ENCODE data around the gene GSTM3. TPM values are rescaled to one million over a fixed set of nuclear protein-coding genes. Genes with fewer than 3 reads are reported as not detected.
A peak's percentile ranks its signal among the peaks of the same experiment; 100 is the strongest.
"Not testable (repeated sequence)": the region's sequence is repeated elsewhere in the genome, so short reads cannot be mapped to it uniquely, and the experiment has no call there.

Gene GSTM3
- total RNA-seq, 2 donors from 2014 or later = 4.1 to 8.7 TPM

DNA sequence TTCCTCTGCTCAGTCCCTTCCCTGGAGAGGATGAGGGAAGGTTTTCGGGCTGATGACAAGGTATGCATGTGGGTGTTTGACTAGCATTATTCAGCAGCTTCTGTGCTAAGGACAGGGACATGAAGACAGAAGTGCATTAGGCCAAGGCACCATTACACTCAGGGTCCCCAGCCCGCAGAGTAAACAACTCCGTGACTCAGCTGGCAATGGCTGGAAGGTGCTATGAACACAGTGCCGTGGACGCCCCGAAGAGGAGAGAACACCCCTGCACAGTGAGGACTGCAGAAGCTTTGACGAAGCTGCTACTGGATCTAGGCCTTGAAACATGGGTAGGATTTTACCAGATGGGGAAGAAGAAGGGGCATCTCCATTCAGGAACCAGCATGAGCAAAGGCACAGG, 36.6 kb upstream of the GSTM3 start:
- ATAC-seq = no peak
- intact Hi-C loops (cut with DNase I, micrococcal nuclease) = loop anchor here (2.0 to 10.0 kb wide), 3 partner anchors 133 to 205 kb away; partner anchors contain the start of gene AHCYL1 (in 1 of the 2)

DNA sequence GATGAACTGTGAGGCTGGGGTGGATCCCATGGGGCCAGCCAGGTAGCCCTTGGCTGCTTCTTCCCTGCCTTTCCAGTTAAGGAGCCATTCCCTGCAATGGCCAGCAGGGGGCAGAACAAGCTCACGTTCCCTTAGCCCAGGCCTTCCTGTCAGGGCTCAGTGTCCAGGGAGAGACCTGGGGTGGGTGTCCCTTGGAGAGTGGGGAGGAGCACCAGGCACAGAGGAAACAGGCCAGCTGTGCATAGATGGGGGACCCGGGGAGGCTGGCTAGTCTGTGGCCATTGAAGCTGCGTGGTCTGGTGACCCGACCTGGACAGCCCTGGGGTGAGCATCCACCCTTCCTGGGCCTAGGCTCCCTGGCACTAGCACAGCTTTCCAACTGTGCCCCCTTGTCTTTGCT, 36.1 kb upstream of the GSTM3 start:
- intact Hi-C loops (cut with DNase I, micrococcal nuclease) = loop anchor here (2.0 to 10.0 kb wide), 3 partner anchors 132 to 206 kb away; partner anchors contain the start of gene AHCYL1 (in 1 of the 2)
- peak; percentile 69 to 81 for DNase-seq

More for the DNA sequence above, 36.6 kb upstream of the GSTM3 start:
- peak; percentile 8 to 17 for DNase-seq

DNA sequence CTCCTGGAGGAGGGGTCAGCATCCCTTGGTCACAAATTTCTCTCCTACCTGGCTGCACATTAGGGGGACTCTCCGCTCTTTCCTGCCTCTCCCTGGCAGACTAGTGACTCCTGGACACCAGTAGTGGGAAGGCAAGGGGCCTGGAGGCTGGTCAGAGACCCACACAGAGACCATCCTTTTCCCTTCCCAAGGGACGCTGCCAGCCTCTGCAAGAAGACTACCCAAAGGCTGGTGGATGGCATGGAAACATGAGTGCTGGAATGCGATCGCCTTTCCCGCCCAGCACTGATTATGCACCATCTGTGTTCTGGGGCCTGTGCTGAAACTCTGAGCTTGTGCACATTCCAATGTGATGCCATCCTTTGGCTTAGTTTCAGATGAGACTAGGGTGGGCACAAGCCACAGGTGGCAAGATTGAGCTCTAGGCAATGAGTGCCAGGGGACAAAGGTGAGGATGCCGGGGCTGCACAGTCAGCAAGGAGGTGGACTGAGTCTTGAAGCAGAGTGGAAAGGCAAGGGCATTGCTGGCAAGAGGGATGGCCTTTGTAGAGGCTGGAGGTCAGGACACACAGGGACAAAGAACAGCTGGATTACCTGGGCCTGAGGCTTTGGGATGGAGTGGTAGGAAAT, 35.5 kb upstream of the GSTM3 start:
- peak; percentile 6 to 19 for DNase-seq
- intact Hi-C loops (cut with DNase I, micrococcal nuclease) = loop anchor here (2.0 to 10.0 kb wide), 3 partner anchors 132 to 206 kb away; partner anchors contain the start of gene AHCYL1 (in 1 of the 2)

More for the DNA sequence above, 36.1 kb upstream of the GSTM3 start:
- ATAC-seq = peak; percentile 72

DNA sequence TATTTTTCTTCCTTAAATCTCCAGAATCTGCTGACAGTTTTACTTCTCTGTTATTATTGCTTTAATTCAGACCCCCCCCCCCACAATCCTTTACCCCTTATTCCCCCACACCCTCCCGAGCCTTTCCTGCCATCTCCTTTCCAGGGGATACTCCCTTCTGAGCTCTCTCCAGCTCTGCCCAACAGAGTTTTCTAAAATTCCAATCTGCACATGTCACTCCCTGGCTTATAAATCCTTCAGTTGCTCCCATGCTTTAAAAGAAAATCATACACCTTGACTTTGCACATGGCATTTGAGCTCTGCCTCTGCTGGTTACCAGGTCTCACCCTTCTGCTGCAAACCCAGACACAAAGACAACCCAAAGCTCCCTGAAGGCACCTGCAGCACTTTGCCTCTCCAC, 34.6 kb upstream of the GSTM3 start:
- intact Hi-C loops (cut with DNase I, micrococcal nuclease) = loop anchor here in 1 of 2 donors (5.0 to 10.0 kb wide), 2 partner anchors 131 to 207 kb away; partner anchors contain the start of gene AHCYL1
- no peak for DNase-seq
- no peak for ATAC-seq

More for the DNA sequence above, 35.5 kb upstream of the GSTM3 start:
- no peak for ATAC-seq

DNA sequence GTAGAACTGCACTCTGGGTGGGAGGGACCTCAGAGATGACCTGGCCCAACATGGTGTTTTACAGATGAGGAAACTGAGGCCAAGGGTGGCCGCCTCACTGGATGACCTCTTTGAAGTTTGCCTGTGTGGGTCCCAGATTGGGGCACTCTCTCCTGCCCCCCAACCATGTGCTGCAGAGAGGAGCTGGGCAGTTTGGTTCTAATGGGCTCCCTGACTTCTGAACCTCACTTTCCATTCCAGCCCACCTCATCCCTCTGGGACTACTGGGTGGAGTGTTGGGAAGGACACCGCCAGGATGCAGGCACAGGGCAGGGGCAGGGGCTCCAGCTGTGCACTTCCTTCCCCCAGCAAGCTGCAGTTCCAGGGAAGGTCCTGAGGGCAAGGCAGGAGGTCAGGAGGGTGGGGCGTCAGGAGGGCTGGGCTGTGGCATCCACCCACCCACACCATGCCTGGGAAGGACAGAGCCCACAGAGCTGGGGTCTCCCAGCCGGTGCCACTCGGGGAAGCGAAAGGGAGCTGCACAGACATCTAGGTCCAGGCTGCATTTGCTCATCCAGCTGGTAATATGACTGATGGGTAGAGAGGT, 33.2 kb upstream of the GSTM3 start:
- ATAC-seq (no peak), DNase-seq (peak in 1 of 2 donors; percentile 25)
- intact Hi-C loops (cut with DNase I, micrococcal nuclease) = loop anchor here (2.0 to 10.0 kb wide), 3 partner anchors 129 to 227 kb away; no protein-coding TSS in a partner anchor

DNA sequence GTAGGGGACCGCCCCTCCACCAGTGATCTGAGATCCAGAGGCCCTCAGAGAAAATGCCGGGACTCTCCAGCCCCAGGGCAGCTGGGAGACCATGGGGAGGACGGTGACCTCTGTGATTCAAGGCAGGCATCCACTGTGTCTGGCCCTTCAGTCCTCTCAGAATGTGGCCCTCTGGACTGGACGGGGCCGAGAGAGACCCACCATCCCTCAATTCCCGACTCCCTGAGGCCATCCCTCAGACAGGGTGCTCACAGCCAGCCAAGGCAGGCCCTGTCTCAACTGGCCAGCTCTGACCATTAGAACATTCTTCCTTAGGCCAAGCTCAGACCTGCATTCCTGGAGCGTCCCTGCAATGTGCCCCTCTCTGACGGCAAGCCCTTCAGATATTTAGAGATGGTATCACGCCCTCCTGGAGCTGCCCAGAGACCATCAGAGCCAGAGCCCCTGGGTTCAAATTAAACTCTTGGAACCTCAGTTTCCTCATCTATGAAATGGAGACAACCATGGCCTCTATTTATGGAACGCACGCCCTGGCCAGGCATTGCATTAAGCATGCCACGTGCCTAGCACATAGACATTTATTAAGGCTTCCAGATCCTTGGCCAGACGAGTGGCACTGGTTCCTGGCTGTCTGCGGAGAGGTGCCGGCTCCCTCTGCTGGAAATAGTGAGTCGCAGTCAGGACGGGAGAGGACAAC, 32.5 kb upstream of the GSTM3 start:
- intact Hi-C loops (cut with DNase I, micrococcal nuclease) = loop anchor here (2.0 to 10.0 kb wide), 3 partner anchors 129 to 227 kb away; no protein-coding TSS in a partner anchor
- peak; percentile 84 for ATAC-seq
- DNase-seq = peak; percentile 80 to 85

DNA sequence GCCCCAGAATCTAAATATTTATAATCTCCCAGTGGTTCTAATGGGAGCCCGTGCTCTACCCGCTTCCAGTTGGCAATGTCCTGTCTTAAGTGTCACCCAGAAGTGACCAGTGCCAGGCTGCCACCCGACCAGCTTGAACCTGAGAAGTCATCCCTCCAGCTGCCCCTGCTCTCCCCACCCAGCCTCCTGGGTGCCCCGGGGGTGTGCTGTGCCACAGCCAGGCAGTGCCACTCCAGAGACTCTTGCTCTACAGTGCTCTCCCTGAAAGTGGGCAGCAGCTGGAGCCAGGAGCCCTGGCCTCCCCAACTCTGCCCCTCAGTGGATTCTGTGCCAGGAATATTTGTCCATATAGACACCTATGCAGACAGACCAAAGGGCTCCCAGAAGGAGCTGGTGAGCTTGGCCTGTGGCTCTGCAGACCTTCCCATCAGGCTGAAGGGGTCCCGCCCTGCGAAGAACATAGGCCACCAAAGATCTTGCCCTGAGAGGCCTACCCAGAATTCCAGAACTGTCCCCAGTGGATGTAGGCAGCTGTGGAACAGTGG, 31.9 kb upstream of the GSTM3 start:
- peak; percentile 7 to 23 for DNase-seq
- intact Hi-C loops (cut with DNase I, micrococcal nuclease) = loop anchor here (2.0 to 10.0 kb wide), 3 partner anchors 128 to 226 kb away; no protein-coding TSS in a partner anchor
- no peak for ATAC-seq

DNA sequence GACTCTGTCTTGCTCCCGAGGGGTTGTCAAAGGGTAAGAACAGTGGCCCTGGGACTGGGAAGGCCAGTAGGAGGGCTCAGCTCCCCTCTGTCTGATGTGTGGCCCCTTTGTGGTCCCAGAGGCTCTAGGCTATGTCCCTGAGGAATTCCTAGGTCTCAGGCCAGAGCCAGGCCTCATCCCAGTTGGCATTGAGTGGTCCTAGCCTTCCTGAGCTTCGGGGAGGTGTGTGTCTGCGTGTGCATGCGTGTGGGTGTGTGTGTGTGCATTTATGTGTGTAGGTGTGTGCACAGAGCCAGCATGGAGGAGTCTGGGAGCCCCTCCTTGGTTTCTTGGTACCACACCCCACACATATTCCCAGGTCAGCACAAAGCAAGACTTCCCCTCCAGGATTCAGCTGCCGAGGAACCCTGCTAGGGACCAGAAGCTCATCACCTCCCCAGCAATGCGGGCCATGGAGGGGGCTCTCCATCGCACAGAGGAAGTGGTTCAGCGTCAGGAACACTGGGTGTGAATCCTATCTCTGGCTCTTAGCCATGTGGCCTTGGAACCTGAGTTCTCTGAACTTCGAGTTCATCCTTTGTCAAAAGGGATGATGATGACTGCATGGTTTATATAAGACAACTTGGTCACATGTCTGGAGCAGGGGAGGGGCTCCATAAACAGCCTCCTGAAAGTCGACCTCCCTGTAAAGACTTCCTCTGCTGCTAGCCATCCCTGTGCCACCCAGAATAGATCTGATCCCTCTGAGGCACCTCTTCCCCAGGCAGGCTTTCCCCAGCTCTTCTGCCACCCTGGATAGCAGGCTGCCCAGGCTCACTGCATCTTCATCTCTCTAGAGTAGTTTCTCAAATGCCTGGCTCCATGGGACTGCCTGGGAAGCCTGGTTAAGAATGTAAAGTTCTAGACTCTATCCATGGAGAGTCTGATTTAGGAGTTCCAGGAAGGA, 31.1 kb upstream of the GSTM3 start:
- intact Hi-C loops (cut with DNase I, micrococcal nuclease) = loop anchor here (2.0 to 10.0 kb wide), 3 partner anchors 127 to 225 kb away; no protein-coding TSS in a partner anchor
- peak; percentile 17 to 35 for DNase-seq
- peak; percentile 49 for ATAC-seq

DNA sequence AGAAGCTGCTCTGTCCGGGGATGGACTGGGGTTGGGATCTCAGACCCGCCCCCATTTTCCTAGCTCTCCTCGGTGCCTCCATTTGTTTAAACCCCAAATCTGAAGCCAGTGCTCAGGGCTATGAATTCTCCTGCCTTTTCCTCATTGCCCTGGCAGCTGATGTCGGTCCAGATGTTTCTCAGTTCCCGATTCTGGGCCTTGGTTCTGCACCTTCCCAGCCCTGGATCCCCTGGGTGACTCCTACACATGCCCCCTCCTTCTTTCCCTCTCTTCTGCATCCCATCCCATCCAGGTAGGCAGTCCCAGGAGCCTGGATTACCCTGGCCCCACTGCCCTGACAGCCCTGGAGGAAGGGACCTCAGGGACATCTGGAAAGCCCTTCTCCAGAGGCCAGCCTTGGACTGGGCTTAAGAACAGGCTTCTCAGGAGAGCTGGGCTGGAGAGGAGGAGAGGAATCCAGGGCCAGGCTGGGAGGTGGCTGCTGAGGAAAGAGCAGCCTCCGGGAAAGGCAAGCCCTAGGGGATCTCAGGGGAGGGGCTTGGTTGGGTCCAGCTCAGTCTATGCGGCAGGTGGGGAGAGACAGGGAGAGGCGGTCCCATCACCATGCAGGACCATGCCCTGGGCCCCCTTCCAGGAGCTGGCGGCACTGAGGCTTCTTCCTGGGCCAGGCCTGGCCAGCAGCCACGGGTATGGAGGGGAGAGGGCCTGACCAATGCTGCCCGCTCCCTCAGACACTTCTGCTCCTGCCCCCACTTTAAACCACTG, 29.7 kb upstream of the GSTM3 start:
- ATAC-seq (no peak), DNase-seq (peak; percentile 6 to 23)
- intact Hi-C loops (cut with DNase I, micrococcal nuclease) = loop anchor here (5.0 to 10.0 kb wide), 2 partner anchors 126 to 128 kb away; no protein-coding TSS in a partner anchor

DNA sequence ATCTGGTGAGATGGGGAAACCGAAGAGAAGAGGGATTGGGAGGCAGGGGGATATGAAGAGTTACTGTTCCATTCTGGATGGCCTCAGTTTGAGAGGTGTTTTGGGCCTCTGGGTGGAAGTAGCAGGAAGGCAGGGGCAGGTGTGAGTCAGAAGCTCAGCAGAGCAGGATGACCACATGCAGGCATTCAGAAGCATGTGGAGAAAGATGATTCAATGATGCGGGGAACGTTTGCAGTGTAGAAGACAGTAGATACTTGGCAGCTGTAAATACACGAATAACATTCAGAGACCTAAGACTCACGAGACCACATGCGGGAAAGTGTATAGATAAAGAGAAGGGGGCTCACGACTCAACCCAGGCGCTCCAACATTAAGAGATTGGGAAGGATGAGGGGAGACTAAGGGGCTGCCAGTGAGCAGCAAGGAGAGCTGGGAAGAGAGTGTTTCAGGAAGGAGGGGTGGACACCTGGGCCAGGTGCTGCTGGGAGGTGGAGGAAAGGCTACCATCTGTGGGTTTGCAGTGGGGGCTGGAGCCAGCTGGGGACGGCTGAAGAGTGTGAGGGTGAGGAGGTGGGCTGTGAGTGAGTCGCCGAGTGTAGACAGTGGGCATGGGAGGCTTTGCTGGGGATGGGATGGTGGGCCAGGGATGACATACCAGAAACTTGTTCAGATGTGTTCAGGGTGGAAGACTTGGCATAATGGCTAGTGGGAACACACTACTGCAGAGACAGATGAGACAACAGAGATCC, 28.7 kb upstream of the GSTM3 start:
- ATAC-seq = no peak
- DNase-seq = peak; percentile 2 to 8
- intact Hi-C loops (cut with DNase I, micrococcal nuclease) = loop anchor here (5.0 to 10.0 kb wide), 2 partner anchors 125 to 127 kb away; no protein-coding TSS in a partner anchor

DNA sequence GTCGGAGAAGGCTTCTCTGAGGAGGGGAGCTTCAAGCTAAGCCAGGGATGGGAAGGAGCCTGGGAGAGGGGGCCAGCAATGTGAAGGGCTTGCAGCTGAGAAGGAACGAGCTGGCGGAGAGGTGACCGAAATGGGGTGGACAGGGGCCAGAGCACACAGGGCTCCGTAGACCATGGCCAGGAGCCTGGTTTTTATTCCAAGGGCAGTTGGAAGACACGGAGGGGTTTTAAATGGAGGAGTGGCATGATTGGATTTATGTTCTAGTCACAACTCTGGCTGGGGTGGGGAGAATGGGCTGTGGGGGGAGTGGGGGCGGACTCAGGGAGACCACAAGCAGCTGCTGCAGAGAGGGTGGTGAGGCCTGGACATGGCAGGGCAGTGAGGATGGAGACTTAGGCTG, 28.0 kb upstream of the GSTM3 start:
- DNase-seq (peak in 1 of 2 donors; percentile 23), ATAC-seq (no peak)
- intact Hi-C loops (cut with DNase I, micrococcal nuclease) = no loop called here

DNA sequence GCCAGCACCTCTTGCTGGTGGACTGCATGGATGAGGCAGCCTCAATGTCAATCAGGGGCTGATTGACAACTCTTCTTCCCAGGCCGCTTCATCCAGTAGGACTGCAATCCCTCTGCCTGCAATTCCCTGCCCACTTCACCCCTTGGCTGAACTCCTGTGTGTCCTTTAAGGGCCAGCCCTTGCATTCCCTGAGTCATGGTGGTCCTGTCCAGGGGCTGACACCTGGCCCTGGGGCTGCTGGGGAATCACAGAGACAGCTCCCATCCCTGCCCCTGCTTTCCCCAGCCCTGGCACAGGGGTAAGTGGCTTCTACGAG, 27.5 kb upstream of the GSTM3 start:
- ATAC-seq (no peak), DNase-seq (peak in 1 of 2 donors; percentile 13)
- intact Hi-C loops (cut with DNase I, micrococcal nuclease) = no loop called here

DNA sequence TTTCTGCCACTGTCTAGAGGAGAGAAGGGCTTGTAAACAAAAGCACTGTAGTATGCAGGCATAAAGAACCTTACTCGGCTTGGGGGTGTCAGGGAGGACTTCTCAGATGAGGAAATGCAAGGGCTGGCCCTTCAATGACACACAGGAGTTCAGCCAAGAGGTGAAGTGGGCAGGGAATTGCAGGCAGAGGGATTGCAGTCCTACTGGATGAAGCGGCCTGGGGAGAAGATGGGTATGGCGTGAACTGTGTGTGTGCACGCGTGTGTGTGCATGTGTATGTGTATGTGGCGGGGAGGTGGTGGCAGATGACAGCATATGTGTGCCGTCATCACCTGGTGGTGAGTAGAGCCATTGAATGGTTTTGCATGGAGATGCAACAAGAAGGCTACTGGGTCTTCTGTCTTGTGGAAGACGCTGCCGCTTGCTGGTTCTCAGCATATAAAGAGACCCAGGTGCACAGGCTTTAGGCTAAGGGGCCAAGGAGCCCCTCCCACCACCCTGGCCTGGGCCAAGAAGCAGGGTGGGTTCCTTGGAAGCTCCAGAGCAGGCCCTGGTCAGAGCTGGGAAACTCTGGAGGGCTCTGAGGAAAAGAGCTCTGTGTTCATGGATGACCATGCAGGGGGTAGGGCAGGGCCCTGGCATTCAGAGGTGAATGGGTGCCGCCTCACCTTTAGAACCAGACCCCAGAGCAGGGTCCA, 26.9 kb upstream of the GSTM3 start:
- no peak for ATAC-seq
- peak in 1 of 2 donors; percentile 22 for DNase-seq

DNA sequence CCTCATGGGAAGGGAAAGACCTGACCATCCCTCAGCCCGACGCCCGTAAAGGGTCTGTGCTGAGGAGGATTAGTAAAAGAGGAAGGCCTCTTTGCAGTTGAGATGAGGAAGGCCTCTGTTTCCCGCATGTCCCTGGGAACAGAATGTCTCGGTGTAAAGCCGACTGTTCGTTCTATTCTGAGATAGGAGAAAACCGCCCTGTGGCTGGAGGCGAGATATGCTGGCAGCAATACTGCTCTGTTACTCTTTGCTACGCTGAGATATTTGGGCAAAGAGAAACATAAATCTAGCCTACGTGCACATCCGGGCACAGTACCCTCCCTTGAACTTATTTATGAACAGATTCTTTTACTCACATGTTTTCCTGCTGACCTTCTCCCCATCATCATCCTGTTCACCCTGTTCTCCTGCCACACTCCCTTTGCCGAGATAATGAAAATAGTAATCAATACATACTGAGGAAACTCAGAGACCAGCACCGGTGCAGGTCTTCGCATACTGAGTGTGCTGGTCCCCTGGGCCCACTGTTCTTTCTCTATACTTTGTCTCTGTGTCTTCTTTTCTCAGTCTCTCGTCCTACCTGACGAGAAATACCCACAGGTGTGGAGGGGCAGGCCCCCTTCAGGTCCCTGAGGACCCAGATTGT, 26.3 kb upstream of the GSTM3 start:
- peak in 1 of 2 donors; percentile 19 for DNase-seq
- intact Hi-C loops (cut with DNase I, micrococcal nuclease); ATAC-seq: not testable (repeated sequence)

More for the DNA sequence above, 26.9 kb upstream of the GSTM3 start:
- intact Hi-C loops (cut with DNase I, micrococcal nuclease) = no loop called here

DNA sequence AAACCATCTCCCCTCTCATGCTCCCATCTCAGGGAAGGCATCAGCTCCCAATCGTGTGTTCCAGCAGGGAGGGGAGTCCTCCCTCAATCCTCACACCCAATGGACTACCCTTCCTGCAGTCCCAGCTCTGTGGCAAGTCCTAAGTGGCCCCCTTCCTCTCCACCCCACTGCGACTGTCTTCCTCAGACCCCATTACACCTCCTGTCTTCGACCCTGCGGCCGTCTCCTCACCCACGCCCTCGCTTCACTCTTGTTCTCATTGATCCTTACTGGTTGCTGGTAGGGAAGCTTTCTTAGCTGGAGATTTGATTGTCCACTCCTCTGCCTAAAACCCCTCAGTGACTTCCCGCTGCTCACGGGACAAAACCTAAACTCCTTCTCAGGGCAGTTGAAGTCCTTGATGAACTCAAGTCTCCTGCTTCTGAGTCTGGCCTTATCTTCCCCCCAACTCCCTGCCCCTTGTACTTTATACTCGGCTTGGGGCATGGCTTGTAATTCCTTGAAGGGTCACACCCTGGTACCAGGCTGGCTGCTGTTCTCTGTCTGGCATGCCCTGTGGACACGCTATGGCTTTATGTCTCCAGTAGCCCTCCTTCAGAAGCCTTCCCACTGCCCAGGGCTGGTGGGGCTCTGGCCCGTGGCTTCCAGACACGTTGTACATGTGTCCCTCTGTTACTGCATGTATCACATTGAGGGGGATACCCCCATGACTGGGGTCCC, 25.2 kb upstream of the GSTM3 start:
- DNase-seq (peak; percentile 66 to 78), ATAC-seq (peak; percentile 55)
- intact Hi-C loops (cut with DNase I, micrococcal nuclease) = no loop called here

Measured in left colon (tissue), 2 donors.